VCaP (cell line): ENCODE data around the gene GSTT4.

Experiments
- H3K27ac ChIP-seq: fragments of 450-650 bp; 2 replicates; pipeline ENCODE4 v1.5.1; 2017
- TF ChIP-seq, protein P1 (sequence below): fragments of 450-650 bp; conservative IDR thresholded peaks from 2 replicates; pipeline ENCODE4 v1.5.1; 2017; ENCODE audit warnings: mild to moderate bottlenecking, moderate library complexity

GSTT4 gene

DNA sequence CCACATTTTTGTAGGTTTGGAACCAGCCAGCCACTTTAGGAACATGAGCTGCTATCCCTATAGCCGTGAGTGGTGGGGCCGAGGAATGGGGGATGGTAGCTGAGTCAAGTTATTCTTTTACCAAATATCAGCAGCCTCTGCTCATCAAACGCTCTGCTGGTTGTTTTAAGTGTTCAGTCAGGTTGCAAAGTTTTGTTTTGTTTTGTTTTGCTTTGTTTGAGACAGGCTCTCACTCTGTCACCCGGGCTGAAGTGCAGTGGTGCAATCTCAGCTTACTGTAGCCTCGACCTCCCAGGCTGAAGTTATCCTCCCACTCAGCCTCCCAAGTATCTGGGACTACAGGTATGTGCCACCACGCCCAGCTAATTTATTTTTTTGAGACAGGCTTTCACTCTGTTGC lies 20.2 kb upstream of the GSTT4 start:
- TF ChIP-seq, protein P1, sequence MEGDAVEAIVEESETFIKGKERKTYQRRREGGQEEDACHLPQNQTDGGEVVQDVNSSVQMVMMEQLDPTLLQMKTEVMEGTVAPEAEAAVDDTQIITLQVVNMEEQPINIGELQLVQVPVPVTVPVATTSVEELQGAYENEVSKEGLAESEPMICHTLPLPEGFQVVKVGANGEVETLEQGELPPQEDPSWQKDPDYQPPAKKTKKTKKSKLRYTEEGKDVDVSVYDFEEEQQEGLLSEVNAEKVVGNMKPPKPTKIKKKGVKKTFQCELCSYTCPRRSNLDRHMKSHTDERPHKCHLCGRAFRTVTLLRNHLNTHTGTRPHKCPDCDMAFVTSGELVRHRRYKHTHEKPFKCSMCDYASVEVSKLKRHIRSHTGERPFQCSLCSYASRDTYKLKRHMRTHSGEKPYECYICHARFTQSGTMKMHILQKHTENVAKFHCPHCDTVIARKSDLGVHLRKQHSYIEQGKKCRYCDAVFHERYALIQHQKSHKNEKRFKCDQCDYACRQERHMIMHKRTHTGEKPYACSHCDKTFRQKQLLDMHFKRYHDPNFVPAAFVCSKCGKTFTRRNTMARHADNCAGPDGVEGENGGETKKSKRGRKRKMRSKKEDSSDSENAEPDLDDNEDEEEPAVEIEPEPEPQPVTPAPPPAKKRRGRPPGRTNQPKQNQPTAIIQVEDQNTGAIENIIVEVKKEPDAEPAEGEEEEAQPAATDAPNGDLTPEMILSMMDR, result no peak
- H3K27ac ChIP-seq, result no peak overlapping the region

DNA sequence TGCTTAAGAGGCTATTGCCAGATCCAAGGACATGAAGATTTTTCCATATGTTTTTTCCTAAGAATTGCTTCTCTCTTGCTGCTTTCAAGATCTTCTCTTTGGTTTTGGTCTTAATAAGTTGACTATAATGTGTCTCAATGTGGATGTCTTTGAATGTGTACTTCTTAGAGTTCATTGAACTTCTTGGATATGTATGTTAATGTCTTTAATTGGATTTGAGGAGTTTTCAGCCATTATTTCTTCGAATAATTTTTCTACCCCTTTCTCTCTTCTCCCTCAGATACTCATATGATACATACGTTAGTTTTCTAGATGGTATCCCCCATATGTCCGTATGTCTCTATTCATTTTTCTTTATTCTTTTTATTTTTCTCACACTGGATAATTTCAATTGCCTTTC lies 19.1 kb upstream of the GSTT4 start:
- TF ChIP-seq, protein P1, result no peak
- H3K27ac ChIP-seq, result no peak overlapping the region

DNA sequence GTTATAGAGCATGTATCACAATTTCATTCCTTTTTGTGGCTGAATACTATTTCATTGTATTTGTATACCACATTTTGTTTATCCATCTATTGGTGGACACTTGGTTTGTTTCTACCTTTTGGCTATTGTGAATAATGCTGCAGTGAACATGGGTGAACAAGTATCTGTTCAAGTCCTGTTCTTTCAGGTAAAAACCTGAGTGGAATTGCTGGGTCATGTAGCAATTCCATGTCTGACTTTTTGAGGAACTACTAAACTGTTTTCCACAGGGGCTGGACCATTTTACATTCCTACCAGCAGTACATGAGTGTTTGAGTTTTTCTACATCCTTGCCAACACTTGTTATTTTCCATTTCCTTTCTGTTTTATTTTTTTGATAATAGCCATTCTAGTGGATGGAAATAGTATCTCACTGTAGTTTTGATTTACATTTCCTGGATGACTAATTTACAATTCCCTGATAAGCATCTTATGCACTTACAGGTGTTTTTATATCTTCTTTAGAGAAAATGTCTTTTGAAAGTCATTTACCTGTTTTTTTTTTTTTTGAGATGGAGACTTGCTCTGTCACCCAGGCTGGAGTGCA lies 18.0 kb upstream of the GSTT4 start:
- H3K27ac ChIP-seq, result no peak overlapping the region
- TF ChIP-seq, protein P1, result no peak

DNA sequence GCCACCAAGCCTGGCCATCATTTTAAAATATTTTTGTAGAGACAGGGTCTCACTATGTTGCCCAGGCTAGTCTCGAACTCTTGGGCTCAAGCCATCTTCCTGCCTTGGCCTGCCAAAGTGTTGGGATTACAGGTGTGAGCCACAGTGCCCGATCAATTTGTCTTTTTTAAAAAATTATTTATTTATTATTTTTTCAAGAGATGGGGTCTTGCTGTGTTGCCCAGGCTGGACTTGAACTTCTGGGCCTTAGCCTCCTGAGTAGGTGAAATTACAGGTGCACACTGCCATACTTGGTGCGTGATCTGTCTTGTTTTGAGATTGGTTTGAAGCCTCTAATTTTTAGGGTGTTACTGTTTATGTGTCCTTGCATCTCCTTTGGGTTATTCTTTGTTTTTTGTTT lies 16.1 kb upstream of the GSTT4 start:
- TF ChIP-seq, protein P1, result no peak
- H3K27ac ChIP-seq, result no peak overlapping the region

DNA sequence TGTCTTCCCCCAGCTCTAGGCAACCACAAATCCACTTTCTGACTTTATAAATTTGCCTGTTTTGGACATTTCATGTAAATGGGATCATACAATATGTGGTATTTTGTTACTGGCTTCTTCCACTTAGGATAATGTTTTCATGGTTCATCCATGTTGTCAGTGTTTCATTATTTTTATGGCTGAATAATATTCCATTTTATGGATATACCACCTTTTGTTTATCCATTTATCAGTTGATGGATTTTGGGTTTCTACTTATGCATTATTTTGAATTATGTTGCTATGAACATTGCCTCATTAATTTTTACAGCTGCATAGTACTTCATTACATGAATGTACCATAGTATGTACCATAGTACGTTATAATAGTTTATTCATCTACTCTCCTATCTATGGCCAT lies 10.9 kb upstream of the GSTT4 start:
- TF ChIP-seq, protein P1, result no peak

DNA sequence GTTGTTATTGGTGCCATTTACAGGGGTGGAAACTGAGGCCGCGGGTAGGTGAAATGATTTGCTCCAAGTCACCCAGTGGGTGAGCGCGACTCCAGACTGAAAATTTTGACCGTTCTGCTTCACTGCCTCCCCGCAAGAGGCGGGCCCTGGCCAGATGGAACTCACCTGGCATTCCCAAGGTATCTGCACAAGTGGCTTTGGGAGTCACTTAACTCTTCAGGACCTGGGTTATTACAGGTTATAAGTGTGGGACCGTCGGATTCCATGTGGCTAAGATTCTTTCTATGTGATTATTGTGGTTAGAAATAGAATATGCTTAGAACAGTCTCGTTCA lies 6.4 kb upstream of the GSTT4 start:
- peak overlapping the region; percentile 82 for H3K27ac ChIP-seq
- TF ChIP-seq, protein P1, result no peak

More for the DNA sequence above, 10.9 kb upstream of the GSTT4 start:
- H3K27ac ChIP-seq, result no peak overlapping the region

DNA sequence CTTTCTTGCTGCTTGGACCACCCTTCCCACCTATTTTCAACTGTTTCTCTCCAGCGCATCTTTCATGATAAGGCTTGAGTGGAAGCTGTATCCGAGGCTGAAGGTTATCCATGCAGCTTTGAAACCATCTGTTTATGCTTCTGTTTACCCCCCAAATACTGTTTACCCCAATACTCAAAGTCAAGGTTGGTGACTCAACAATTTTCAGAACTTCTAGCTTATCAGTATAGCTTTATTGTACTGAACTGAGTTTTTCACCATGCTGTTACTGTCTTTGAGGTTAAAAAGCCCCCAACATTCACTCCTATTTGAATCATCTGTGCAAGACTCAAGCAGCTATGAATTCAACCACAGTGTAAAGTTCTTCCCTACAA lies 4.8 kb upstream of the GSTT4 start:
- TF ChIP-seq, protein P1, result no peak
- no peak overlapping the region for H3K27ac ChIP-seq
